Measurements from ENCODE around the gene NDRG3. TPM values are rescaled to one million over a fixed set of nuclear protein-coding genes. Genes with fewer than 3 reads are reported as not detected.

Gene NDRG3
- total RNA-seq, 1 experiment from 2014 or later: 23.6 TPM

DNA sequence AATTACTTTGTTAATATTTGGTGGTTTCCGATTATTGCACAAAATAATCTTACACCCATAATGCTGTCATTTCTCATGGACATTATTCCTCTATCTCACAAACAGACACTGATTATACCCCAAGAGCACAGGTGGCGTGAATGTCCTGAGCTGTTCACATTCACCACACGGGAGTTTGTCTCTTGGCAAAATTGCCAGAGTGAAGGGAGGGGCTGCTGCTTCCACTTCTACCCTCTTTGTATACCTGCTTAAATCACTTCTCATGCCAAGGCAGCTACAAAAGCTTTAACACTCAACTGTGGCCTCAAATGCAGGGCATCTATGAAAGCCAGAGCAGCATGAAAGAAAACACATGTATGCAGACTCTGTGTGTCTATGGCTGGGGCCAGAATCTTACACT lies 58.0 kb downstream of the NDRG3 start:
- Histone ChIP-seq H2BK120ac (ENCODE audit: low read depth, low read length, poor library complexity, severe bottlenecking) (no peak overlapping the region), H4K5ac (ENCODE audit: insufficient read length, low read depth, low read length) (no peak overlapping the region), H3K4ac (ENCODE audit: low read depth, low read length) (no peak overlapping the region), H3T11ph (ENCODE audit: low read length) (no peak overlapping the region), H2BK20ac (ENCODE audit: low read depth, low read length, poor library complexity, severe bottlenecking) (no peak overlapping the region), H3K4me1 (ENCODE audit: insufficient read depth, low read length) (no peaks in the 10 kb centered on the region), H3K27ac (ENCODE audit: insufficient read length, low read depth, low read length) (no peak overlapping the region), H3K56ac (ENCODE audit: insufficient read length, low read depth, low read length) (no peak overlapping the region), H4K91ac (ENCODE audit: insufficient read length, low read depth, low read length) (no peak overlapping the region), H4K20me1 (ENCODE audit: control insufficient read depth, insufficient read depth, insufficient read length) (no peaks in the 10 kb centered on the region), H3K14ac (ENCODE audit: insufficient read depth, low read length) (no peak overlapping the region), H3K27me3 (ENCODE audit: insufficient read depth, low read length) (no peaks in the 10 kb centered on the region), H2BK15ac (ENCODE audit: low read depth, low read length) (no peak overlapping the region), H3K79me1 (ENCODE audit: insufficient read depth, low read depth, low read length, poor library complexity, severe bottlenecking) (no peaks in the 10 kb centered on the region), H2AK5ac (ENCODE audit: insufficient read length, low read length) (no peak overlapping the region), H4K8ac (replicated peaks; ENCODE audit: insufficient read length, low read depth, low read length) (no peak overlapping the region), H2AFZ (ENCODE audit: low read length) (no peak overlapping the region), H3K23me2 (ENCODE audit: insufficient read length, low read depth, low read length, poor library complexity, severe bottlenecking) (no peaks in the 10 kb centered on the region), H3K18ac (ENCODE audit: insufficient read length, low read depth, low read length) (no peak overlapping the region), H3K9ac (ENCODE audit: extremely low read depth, insufficient read length, low read length) (no peak overlapping the region), H3K4me2 (ENCODE audit: insufficient read depth, insufficient read length, low read length) (no peak overlapping the region), H3K79me2 (ENCODE audit: insufficient read depth, low read length) (no peaks in the 10 kb centered on the region), H2BK5ac (ENCODE audit: insufficient read length, low read length) (no peak overlapping the region), H3K9me3 (ENCODE audit: control insufficient read depth, low read depth, low read length) (no peaks in the 10 kb centered on the region), H3K23ac (ENCODE audit: insufficient read length, low read depth, low read length) (no peak overlapping the region), H2BK12ac (ENCODE audit: insufficient read length, low read depth, low read length) (no peak overlapping the region)
- Mint-ChIP-seq H3K36me3 (ENCODE audit: insufficient read depth in 1 of 3, low read depth in 3 of 3) (0 out of 7 replicates have a peak, but pooled peaks cover 0 to 2% (median 0%) of the 10 kb centered on the region in 3 experiments), H3K27ac (no peak overlapping the region), H3K4me1 (no peaks in the 10 kb centered on the region), H3K9me3 (no peaks in the 10 kb centered on the region), H3K4me3 (no peak overlapping the region), H3K27me3 (ENCODE audit: low read depth) (no peaks in the 10 kb centered on the region)
- WGBS (ENCODE audit: extremely low coverage, insufficient read length, low lambda C conversion rate): no CpG with 5 or more reads among the region's 3 CpGs
- no peak for DNase-seq
- TF ChIP-seq, protein P1, sequence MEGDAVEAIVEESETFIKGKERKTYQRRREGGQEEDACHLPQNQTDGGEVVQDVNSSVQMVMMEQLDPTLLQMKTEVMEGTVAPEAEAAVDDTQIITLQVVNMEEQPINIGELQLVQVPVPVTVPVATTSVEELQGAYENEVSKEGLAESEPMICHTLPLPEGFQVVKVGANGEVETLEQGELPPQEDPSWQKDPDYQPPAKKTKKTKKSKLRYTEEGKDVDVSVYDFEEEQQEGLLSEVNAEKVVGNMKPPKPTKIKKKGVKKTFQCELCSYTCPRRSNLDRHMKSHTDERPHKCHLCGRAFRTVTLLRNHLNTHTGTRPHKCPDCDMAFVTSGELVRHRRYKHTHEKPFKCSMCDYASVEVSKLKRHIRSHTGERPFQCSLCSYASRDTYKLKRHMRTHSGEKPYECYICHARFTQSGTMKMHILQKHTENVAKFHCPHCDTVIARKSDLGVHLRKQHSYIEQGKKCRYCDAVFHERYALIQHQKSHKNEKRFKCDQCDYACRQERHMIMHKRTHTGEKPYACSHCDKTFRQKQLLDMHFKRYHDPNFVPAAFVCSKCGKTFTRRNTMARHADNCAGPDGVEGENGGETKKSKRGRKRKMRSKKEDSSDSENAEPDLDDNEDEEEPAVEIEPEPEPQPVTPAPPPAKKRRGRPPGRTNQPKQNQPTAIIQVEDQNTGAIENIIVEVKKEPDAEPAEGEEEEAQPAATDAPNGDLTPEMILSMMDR (conservative IDR thresholded peaks at IDR 0.05): no peak
